ENCODE results near the gene CHCHD1. TPM values are rescaled to one million over a fixed set of nuclear protein-coding genes. Genes with fewer than 3 reads are reported as not detected.
A peak's percentile ranks its signal among the peaks of the same experiment; 100 is the strongest.

CHCHD1 gene
- total and polyA plus RNA-seq, 12 donors, result 18.6 to 82.1 (median 22.0) TPM

DNA sequence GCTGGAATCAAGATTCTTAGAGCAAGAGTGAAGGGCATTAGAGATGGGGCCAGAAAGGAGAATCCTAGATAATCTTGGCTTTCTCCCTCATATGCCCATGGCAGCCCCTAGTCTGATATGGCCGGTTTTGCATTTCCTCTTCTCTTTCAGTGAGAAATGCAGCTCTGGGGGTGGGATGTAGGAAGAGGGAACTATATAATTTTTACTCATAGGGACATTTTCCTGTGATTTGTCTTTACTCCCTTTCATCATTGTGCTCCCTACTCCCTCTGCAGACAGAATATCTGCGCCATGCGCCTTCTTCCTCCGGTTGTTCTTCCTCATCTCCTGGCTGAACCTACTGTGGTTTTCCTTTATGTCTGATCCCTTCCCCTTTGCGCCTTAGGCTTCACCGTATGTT, 16.8 kb upstream of the CHCHD1 start:
- Histone ChIP-seq H3K9me3 (no peaks in the 10 kb centered on the region), H3K4me1 (peaks cover 0 to 2% (median 0%) of the 10 kb centered on the region in 9 donors), H3K27ac (no peak overlapping the region), H3K27me3 (no peaks in the 10 kb centered on the region), H3K4me3 (no peak overlapping the region), H3K36me3 (peaks cover 5 to 100% (median 90%) of the 10 kb centered on the region in 9 donors)
- TF ChIP-seq, protein P1, sequence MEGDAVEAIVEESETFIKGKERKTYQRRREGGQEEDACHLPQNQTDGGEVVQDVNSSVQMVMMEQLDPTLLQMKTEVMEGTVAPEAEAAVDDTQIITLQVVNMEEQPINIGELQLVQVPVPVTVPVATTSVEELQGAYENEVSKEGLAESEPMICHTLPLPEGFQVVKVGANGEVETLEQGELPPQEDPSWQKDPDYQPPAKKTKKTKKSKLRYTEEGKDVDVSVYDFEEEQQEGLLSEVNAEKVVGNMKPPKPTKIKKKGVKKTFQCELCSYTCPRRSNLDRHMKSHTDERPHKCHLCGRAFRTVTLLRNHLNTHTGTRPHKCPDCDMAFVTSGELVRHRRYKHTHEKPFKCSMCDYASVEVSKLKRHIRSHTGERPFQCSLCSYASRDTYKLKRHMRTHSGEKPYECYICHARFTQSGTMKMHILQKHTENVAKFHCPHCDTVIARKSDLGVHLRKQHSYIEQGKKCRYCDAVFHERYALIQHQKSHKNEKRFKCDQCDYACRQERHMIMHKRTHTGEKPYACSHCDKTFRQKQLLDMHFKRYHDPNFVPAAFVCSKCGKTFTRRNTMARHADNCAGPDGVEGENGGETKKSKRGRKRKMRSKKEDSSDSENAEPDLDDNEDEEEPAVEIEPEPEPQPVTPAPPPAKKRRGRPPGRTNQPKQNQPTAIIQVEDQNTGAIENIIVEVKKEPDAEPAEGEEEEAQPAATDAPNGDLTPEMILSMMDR (IDR thresholded peaks at IDR 0.05), result no peak
- no peak for ATAC-seq
- 94% methylated on average over 6 of the region's 6 CpGs for WGBS, 2 donors
- intact Hi-C loops (cut with DNase I), result no loop called here
- DNase-seq, result no peak

DNA sequence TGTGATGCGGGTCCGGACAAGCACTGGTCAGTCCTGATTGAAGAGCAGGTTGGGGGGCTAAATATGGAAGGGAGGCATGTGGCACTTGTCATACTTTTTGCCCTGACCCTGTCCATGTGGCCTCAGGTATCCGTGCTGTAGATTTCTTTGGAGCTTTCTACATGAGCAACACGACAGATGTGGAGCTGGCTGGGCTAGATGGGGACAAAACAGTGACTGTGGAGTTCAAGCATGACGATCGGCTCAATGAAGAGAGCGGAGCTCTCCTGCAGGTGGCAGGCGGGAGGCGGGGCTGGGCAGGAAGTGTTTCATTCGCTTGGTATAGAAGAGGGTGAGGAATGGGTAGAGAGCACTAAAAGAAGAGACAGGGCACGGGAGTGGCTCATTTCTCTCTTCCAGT, 13.0 kb upstream of the CHCHD1 start:
- no peaks in the 10 kb centered on the region for H3K27me3 ChIP-seq
- no peak overlapping the region for H3K4me3 ChIP-seq
- peaks cover 0 to 81% (median 72%) of the 10 kb centered on the region in 9 donors for H3K36me3 ChIP-seq
- intact Hi-C loops (cut with DNase I), result no loop called here
- 81% methylated on average over 11 of the region's 11 CpGs for WGBS, 2 donors
- no peak overlapping the region for H3K27ac ChIP-seq
- no peak for DNase-seq
- ATAC-seq, result no peak
- TF ChIP-seq, protein P1 (IDR thresholded peaks at IDR 0.05), result no peak
- H3K9me3 ChIP-seq, result no peaks in the 10 kb centered on the region
- H3K4me1 ChIP-seq, result peaks cover 8 to 21% (median 18%) of the 10 kb centered on the region in 9 donors

DNA sequence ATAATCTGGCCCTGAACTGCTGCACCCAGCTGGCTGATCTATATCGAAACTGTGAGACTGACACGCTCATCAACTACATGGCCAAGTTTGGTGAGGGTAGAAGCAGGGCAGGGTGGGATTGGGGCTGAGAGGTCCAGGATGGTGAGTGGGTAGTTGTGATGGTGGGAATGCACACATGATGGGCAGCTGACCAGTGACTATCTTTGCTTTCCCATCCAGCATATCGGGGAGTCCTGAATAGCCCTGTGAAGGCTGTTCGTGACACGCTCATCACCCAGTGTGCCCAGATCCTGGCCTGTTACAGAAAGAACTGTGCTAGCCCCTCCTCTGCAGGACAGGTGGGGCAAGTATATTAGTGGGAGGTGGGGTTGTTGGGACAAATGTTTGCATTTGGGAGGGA, 12.5 kb upstream of the CHCHD1 start:
- H3K9me3 ChIP-seq, result no peaks in the 10 kb centered on the region
- TF ChIP-seq, protein P1 (IDR thresholded peaks at IDR 0.05), result no peak
- DNase-seq, result no peak
- peaks cover 13 to 26% (median 23%) of the 10 kb centered on the region in 9 donors for H3K4me1 ChIP-seq
- 94 to 96% methylated on average over 5 of the region's 5 CpGs for WGBS, 2 donors
- no peaks in the 10 kb centered on the region for H3K27me3 ChIP-seq
- H3K27ac ChIP-seq, result no peak overlapping the region
- intact Hi-C loops (cut with DNase I), result no loop called here
- H3K36me3 ChIP-seq, result peaks cover 0 to 81% (median 67%) of the 10 kb centered on the region in 9 donors
- no peak overlapping the region for H3K4me3 ChIP-seq
- ATAC-seq, result no peak

DNA sequence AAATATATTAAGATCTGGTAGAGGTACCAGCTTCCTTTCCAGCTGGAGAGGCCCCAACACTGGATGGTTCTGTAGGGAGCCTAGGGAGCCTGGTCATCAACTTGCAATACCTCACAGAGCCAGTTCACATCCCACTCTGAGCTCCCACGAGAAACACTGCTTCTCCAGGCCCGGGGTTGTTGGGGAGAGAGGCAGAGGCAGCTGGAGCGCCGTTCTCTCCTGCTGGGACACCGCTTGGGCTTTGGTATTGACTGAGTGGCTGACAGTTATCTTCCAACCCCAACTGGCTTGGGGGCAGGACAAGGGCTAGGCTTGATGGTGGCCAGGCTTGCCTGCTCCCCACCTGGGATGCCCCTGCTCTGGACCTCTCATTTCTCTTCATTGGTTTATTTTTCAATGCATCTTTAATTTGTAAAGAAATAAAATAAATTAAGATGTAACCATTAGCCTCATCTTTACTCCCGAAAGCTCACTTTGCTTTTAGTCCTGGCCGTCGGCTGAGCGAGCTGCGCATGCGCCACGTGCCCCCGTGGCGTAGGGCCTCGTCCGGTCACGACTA, 10.0 kb upstream of the CHCHD1 start:
- Histone ChIP-seq H3K27me3 (no peaks in the 10 kb centered on the region), H3K9me3 (no peaks in the 10 kb centered on the region), H3K36me3 (peaks cover 0 to 81% (median 50%) of the 10 kb centered on the region in 9 donors), H3K4me3 (peak overlapping the region; percentile 71 to 99 (median 83)), H3K4me1 (peaks cover 24 to 47% (median 39%) of the 10 kb centered on the region in 9 donors), H3K27ac (peak overlapping the region; percentile 86 to 100 (median 98))
- TF ChIP-seq, protein P1 (IDR thresholded peaks at IDR 0.05), result no peak
- 11 to 13% methylated on average over 17 of the region's 17 CpGs for WGBS, 2 donors
- ATAC-seq (peak in 7 of 8 donors; percentile 2 to 87 (median 12)), DNase-seq (peak; percentile 92 to 93)
- intact Hi-C loops (cut with DNase I), result loop anchor here in 1 of 10 donors (1.0 to 2.0 kb wide), 2 partner anchors 19 to 28 kb away; partner anchors contain the start of gene SEC24C
